HG02943 (cell line): ENCODE data around the gene TCFL5.

Experiments used
- ATAC-seq: cut with Tn5 transposase; IDR thresholded peaks from one replicate; pipeline ENCODE4 v1.9.1; 2021; ENCODE audit warnings: mild to moderate bottlenecking, low read depth, moderate library complexity; ENCODE audit not compliant: unreplicated experiment

TCFL5 gene

GRCh38 chr20:62861726-62862336, at the start of gene TCFL5:
Gene TCFL5, minus strand, starts transcription at chr20:62861822. Its CDS starts 152 bp downstream, at chr20:62861670.
- peak; percentile 53 for ATAC-seq

- no peak for ATAC-seq
Observed at GRCh38 chr20:62910777-62911497, 49.3 kb upstream of the TCFL5 start.

- no peak for ATAC-seq
Observed at GRCh38 chr20:62910217-62910766, 48.7 kb upstream of the TCFL5 start.

- no peak for ATAC-seq
Observed at GRCh38 chr20:62908971-62909791, 47.6 kb upstream of the TCFL5 start.

- ATAC-seq: no peak
Observed at GRCh38 chr20:62907384-62908317, 46.0 kb upstream of the TCFL5 start.

- no peak for ATAC-seq
Observed at GRCh38 chr20:62906647-62907375, 45.2 kb upstream of the TCFL5 start.

GRCh38 chr20:62906209-62906608, 44.6 kb upstream of the TCFL5 start:
- no peak for ATAC-seq

GRCh38 chr20:62905536-62906117, 44.0 kb upstream of the TCFL5 start:
- no peak for ATAC-seq

- no peak for ATAC-seq
Observed at GRCh38 chr20:62902926-62903615, 41.4 kb upstream of the TCFL5 start.

GRCh38 chr20:62901891-62902290, 40.3 kb upstream of the TCFL5 start:
- no peak for ATAC-seq

- ATAC-seq: no peak
Observed at GRCh38 chr20:62900692-62901584, 39.3 kb upstream of the TCFL5 start.

- no peak for ATAC-seq
Observed at GRCh38 chr20:62900052-62900691, 38.5 kb upstream of the TCFL5 start.

GRCh38 chr20:62899633-62900051, 38.0 kb upstream of the TCFL5 start:
- no peak for ATAC-seq

- no peak for ATAC-seq
Observed at GRCh38 chr20:62898970-62899632, 37.5 kb upstream of the TCFL5 start.

- ATAC-seq: no peak
Observed at GRCh38 chr20:62898093-62898964, 36.7 kb upstream of the TCFL5 start.
